Muscle layer of colon (tissue), 2 donors: Measurements from ENCODE around the gene CCDC178.
"Not testable (repeated sequence)": the region's sequence is repeated elsewhere in the genome, so short reads cannot be mapped to it uniquely, and the experiment has no call there.

Experiments used
- H3K27ac ChIP-seq: one replicate; pipeline ENCODE4 v1.7.0; 2013; ENCODE audit warnings: low read depth, mild to moderate bottlenecking, low read length, moderate library complexity
- H3K27me3 ChIP-seq, 2 donors: one replicate each; pipeline ENCODE4 v1.7.0; 2013; ENCODE audit warnings: low read length in 2 of 2, mild to moderate bottlenecking in 2 of 2; ENCODE audit not compliant: insufficient read depth in 2 of 2, control insufficient read depth in 1 of 2
- H3K36me3 ChIP-seq: one replicate; pipeline ENCODE4 v1.7.0; 2013; ENCODE audit warnings: mild to moderate bottlenecking, low read length; ENCODE audit not compliant: insufficient read depth
- H3K4me1 ChIP-seq: one replicate; pipeline ENCODE4 v1.7.0; 2013; ENCODE audit warnings: mild to moderate bottlenecking, low read length; ENCODE audit not compliant: insufficient read depth
- H3K4me3 ChIP-seq, 2 donors: one replicate each; pipeline ENCODE4 v1.7.0; 2013; ENCODE audit warnings: low read length in 2 of 2, low read depth in 1 of 2, mild to moderate bottlenecking in 1 of 2, moderate library complexity in 1 of 2
- H3K9ac ChIP-seq: one replicate; pipeline ENCODE4 v1.7.0; 2013; ENCODE audit warnings: low read length
- H3K9me3 ChIP-seq: one replicate; pipeline ENCODE4 v1.7.0; 2013; ENCODE audit warnings: mild to moderate bottlenecking, low read length
- donor health status: abdominal sarcoma.
- donor health status: Adenocarcinoma of cecum.

The CCDC178 gene

GRCh38 chr18:33350256-33350655, 90.3 kb downstream of the CCDC178 start:
- H3K4me1 ChIP-seq: no peaks in the 10 kb centered on the region
- H3K9ac ChIP-seq: no peak overlapping the region
- no peaks in the 10 kb centered on the region for H3K27me3 ChIP-seq
- H3K27ac ChIP-seq: no peak overlapping the region
- H3K9me3 ChIP-seq: no peaks in the 10 kb centered on the region
- H3K36me3 ChIP-seq: no peaks in the 10 kb centered on the region
- no peak overlapping the region for H3K4me3 ChIP-seq

- H3K36me3 ChIP-seq: not testable (repeated sequence)
Measured at GRCh38 chr18:33339733-33340132, 100.8 kb downstream of the CCDC178 start.

GRCh38 chr18:33334781-33335180, 105.7 kb downstream of the CCDC178 start:
- Histone ChIP-seq H3K27me3 (no peaks in the 10 kb centered on the region), H3K4me3 (no peak overlapping the region), H3K36me3 (no peaks in the 10 kb centered on the region), H3K4me1 (no peaks in the 10 kb centered on the region), H3K9me3 (no peaks in the 10 kb centered on the region), H3K27ac (no peak overlapping the region), H3K9ac (no peak overlapping the region)

More at GRCh38 chr18:33339733-33340132, 100.8 kb downstream of the CCDC178 start:
- not testable (repeated sequence) for H3K9me3 ChIP-seq, H3K9ac ChIP-seq, H3K4me1 ChIP-seq, H3K4me3 ChIP-seq, H3K27me3 ChIP-seq, H3K27ac ChIP-seq

GRCh38 chr18:33330711-33331110, 109.8 kb downstream of the CCDC178 start:
- no peak overlapping the region for H3K27ac ChIP-seq
- H3K9ac ChIP-seq: no peak overlapping the region
- no peaks in the 10 kb centered on the region for H3K36me3 ChIP-seq
- no peaks in the 10 kb centered on the region for H3K27me3 ChIP-seq
- H3K4me1 ChIP-seq: no peaks in the 10 kb centered on the region
- no peaks in the 10 kb centered on the region for H3K9me3 ChIP-seq
- no peak overlapping the region for H3K4me3 ChIP-seq

GRCh38 chr18:33326975-33327374, 113.5 kb downstream of the CCDC178 start:
- Histone ChIP-seq H3K4me3 (no peak overlapping the region), H3K9me3 (no peaks in the 10 kb centered on the region), H3K9ac (no peak overlapping the region), H3K27ac (no peak overlapping the region), H3K36me3 (no peaks in the 10 kb centered on the region), H3K27me3 (no peaks in the 10 kb centered on the region), H3K4me1 (no peaks in the 10 kb centered on the region)

GRCh38 chr18:33317640-33318039, 122.9 kb downstream of the CCDC178 start:
- no peaks in the 10 kb centered on the region for H3K9me3 ChIP-seq
- H3K4me3 ChIP-seq: no peak overlapping the region
- H3K27me3 ChIP-seq: no peaks in the 10 kb centered on the region

GRCh38 chr18:33316146-33316587, 124.4 kb downstream of the CCDC178 start:
- Histone ChIP-seq H3K36me3 (no peaks in the 10 kb centered on the region), H3K27me3 (no peaks in the 10 kb centered on the region), H3K4me1 (no peaks in the 10 kb centered on the region), H3K9me3 (no peaks in the 10 kb centered on the region), H3K4me3 (no peak overlapping the region), H3K27ac (no peak overlapping the region), H3K9ac (no peak overlapping the region)

More at GRCh38 chr18:33317640-33318039, 122.9 kb downstream of the CCDC178 start:
- Histone ChIP-seq H3K9ac (no peak overlapping the region), H3K4me1 (no peaks in the 10 kb centered on the region), H3K27ac (no peak overlapping the region), H3K36me3 (no peaks in the 10 kb centered on the region)

- no peak overlapping the region for H3K4me3 ChIP-seq
- no peaks in the 10 kb centered on the region for H3K9me3 ChIP-seq
- H3K9ac ChIP-seq: no peak overlapping the region
- H3K36me3 ChIP-seq: no peaks in the 10 kb centered on the region
- no peak overlapping the region for H3K27ac ChIP-seq
- no peaks in the 10 kb centered on the region for H3K4me1 ChIP-seq
- no peaks in the 10 kb centered on the region for H3K27me3 ChIP-seq
Measured at GRCh38 chr18:33307520-33307919, 133.0 kb downstream of the CCDC178 start.

- Histone ChIP-seq H3K4me1 (no peaks in the 10 kb centered on the region), H3K4me3 (no peak overlapping the region)
Measured at GRCh38 chr18:33304277-33304676, 136.2 kb downstream of the CCDC178 start.

GRCh38 chr18:33291539-33291938, 149.0 kb downstream of the CCDC178 start:
- no peaks in the 10 kb centered on the region for H3K9me3 ChIP-seq
- no peaks in the 10 kb centered on the region for H3K4me1 ChIP-seq
- no peaks in the 10 kb centered on the region for H3K27me3 ChIP-seq
- no peaks in the 10 kb centered on the region for H3K36me3 ChIP-seq
- H3K9ac ChIP-seq: no peak overlapping the region
- no peak overlapping the region for H3K4me3 ChIP-seq
- H3K27ac ChIP-seq: no peak overlapping the region

More at GRCh38 chr18:33304277-33304676, 136.2 kb downstream of the CCDC178 start:
- no peaks in the 10 kb centered on the region for H3K36me3 ChIP-seq
- H3K27me3 ChIP-seq: no peaks in the 10 kb centered on the region
- H3K9me3 ChIP-seq: no peaks in the 10 kb centered on the region
- H3K27ac ChIP-seq: no peak overlapping the region
- H3K9ac ChIP-seq: no peak overlapping the region

- H3K9ac ChIP-seq: no peak overlapping the region
- no peaks in the 10 kb centered on the region for H3K4me1 ChIP-seq
- H3K27ac ChIP-seq: no peak overlapping the region
- no peak overlapping the region for H3K4me3 ChIP-seq
- H3K9me3 ChIP-seq: no peaks in the 10 kb centered on the region
- no peaks in the 10 kb centered on the region for H3K27me3 ChIP-seq
- no peaks in the 10 kb centered on the region for H3K36me3 ChIP-seq
Measured at GRCh38 chr18:33288082-33288716, 152.3 kb downstream of the CCDC178 start.

- H3K4me1 ChIP-seq: no peaks in the 10 kb centered on the region
- H3K27me3 ChIP-seq: no peaks in the 10 kb centered on the region
- no peaks in the 10 kb centered on the region for H3K9me3 ChIP-seq
Measured at GRCh38 chr18:33282709-33283333, 157.7 kb downstream of the CCDC178 start.

More at GRCh38 chr18:33282709-33283333, 157.7 kb downstream of the CCDC178 start:
- Histone ChIP-seq H3K36me3 (no peaks in the 10 kb centered on the region), H3K9ac (no peak overlapping the region), H3K4me3 (no peak overlapping the region), H3K27ac (no peak overlapping the region)
